GM19043 (cell line): ENCODE measurements around the gene ARHGAP26.

ENCODE experiments used
- ATAC-seq: cut with Tn5 transposase; IDR thresholded peaks from one replicate; pipeline ENCODE4 v1.9.1; 2021; ENCODE audit warnings: low read depth; ENCODE audit not compliant: unreplicated experiment

ARHGAP26 gene

DNA sequence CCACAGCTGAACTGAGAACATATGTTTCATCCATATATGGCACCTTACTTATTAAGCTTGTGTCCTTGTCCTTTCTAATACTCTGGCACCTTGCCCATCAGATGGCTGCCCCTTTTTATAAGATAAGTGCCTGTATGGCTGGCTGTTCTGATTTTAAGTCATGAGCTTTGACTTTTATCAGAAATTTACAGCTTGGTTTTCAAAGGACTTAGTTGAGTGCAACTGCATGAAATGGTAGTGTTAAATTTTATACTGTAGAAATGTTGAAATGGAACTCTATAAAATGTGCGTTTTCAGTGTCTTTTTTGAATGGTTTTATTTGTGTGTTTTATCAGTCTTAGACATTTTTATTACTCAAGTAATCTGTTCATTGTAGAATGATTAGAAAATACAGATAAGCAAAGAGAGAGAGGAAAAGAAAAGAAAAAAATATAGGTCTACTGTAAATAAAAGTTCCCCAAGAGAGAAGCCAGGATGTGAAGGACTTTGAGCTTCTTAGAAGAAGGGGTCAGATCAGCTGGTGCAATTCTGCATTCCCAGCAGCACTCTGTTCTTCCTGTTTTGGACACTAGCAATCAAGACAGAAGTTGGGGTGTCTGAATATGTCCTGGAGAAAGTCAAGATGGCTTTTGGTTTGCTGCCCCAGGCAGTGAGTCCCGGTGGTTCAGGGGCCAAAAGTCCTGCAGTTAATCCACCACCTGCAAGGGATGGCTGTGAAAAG is 38.9 kb downstream of the ARHGAP26 start:
- no peak for ATAC-seq

DNA sequence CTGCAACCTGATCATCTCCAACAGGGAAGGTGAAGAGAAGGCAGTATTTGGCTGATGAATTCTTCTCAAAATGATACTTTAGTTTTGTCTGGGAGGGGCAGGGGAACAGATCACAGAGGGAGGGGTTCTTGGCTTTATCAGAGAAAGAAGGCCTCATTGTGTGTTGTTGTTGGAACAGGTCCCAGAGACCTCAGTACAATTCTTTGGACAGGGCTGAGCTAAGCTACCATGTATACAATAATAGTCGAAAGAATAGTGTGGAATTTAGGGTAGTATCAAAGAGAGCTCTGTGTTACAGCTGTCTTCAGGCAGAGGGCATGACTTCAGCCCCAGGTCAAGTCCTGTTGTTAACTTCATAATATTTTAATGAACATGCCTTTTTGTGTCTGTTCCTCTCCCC is 39.9 kb downstream of the ARHGAP26 start:
- no peak for ATAC-seq

DNA sequence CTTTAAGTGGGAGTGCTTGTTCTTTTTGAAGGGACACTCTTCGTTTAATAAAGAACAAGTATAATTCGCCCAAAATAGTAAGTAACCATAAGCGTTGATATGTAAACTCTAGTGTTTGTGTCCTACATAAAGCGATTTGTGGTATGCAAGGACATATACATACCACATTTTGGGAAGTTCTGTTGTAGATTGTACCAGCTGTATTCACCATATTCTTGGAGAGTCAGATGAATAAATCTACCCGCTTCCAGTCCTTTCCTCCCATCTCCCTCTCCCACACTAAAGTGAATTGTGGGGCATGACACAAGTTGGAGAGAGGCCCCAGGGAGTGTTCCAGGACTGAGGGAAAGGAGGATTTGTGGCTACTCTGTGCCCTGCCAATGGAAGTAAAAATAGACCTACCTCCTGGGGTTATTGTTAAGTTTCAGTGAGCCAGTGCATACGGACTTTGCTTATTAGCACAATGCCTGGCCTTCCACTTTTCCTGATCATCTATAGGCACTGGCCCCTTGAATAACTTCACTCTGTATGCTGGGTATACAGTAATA is 40.6 kb downstream of the ARHGAP26 start:
- no peak for ATAC-seq

DNA sequence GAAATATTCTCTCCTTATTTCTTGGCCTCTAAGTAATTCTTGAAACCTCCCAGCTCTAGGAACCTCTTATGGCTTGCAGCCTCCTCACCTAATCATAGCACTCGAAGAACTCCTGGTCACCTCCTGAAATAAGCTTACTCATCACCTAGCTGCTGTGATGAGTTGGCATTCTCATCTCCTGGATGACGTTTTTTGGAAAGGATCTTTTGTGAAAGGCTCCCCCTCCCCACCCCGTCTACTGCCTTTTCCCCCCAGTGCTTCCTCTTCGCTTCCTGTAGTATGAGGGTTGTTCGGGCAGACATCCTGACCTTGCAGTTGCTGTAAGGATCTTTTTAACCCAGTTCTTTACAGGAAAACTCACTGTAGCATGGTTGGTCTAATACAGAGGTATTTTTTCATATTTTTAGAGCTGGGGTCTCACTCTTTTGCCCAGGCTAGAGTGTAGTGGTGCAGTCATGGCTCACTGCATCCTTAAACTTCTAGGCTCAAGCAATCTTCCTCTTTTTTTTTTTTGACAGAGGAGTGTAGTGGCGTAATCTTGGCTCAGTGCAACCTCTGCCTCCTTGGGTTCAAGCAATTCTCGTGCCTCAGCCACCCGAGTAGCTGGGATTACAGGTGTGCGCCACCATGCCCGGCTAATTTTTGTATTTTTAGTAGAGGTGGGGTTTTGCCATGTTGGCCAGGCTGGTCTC is 41.8 kb downstream of the ARHGAP26 start:
- no peak for ATAC-seq

DNA sequence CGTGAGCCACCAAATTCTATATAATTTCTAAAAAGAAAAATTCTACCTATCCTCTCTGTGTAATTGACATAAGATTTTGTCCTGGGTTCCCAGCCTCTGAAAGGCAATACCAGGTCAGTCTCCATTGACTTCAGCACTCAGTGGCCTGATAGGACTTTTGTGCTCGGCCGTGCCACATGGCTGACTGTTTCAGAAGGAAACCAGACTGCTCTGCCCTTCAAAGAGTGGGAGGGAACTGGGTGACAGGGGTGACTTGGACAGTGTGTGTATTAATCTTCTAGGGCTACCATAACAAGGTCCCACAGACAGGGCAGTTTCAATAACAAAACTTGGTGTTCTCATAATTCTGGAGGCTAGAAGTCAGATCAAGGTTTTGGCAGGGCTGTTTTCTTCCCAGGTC is 43.0 kb downstream of the ARHGAP26 start:
- ATAC-seq: no peak

DNA sequence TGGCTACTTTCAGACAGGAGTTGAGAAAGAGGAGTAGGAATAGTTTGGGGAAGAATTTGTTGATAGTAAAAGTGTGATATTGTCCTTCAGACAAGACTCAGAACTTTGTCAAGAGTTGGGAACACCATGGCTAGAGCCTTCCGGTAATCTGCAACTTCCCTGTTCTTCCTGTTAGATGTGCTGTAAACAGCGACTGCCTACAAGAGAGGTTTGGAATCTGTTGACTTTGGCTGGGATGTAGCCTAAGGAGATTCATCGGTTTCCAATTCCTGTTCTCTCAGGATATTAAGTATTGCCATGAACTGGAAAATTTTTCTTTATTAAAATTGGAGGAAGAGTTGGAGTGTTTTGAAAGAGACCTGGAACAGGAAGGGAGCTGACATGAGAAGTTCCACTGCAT is 43.9 kb downstream of the ARHGAP26 start:
- ATAC-seq: no peak

DNA sequence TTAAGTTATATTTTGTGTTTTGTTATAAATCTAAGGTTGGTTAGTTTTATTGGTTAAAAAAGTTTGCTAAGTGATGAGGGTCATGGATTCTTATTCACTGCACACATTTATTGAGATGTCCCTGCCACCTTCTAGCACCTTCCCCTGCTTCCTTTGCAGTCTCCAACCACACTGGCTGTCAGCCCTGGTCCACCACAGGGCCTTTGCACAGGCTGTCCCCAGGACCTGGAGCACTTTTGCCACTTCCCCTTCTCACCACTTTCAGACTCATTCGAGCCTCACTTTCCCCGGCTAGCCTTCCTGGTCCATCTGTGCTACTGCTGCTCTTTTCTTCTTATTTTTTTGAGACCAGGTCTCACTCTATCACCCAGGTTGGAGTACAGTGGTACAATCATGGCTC is 45.3 kb downstream of the ARHGAP26 start:
- no peak for ATAC-seq

DNA sequence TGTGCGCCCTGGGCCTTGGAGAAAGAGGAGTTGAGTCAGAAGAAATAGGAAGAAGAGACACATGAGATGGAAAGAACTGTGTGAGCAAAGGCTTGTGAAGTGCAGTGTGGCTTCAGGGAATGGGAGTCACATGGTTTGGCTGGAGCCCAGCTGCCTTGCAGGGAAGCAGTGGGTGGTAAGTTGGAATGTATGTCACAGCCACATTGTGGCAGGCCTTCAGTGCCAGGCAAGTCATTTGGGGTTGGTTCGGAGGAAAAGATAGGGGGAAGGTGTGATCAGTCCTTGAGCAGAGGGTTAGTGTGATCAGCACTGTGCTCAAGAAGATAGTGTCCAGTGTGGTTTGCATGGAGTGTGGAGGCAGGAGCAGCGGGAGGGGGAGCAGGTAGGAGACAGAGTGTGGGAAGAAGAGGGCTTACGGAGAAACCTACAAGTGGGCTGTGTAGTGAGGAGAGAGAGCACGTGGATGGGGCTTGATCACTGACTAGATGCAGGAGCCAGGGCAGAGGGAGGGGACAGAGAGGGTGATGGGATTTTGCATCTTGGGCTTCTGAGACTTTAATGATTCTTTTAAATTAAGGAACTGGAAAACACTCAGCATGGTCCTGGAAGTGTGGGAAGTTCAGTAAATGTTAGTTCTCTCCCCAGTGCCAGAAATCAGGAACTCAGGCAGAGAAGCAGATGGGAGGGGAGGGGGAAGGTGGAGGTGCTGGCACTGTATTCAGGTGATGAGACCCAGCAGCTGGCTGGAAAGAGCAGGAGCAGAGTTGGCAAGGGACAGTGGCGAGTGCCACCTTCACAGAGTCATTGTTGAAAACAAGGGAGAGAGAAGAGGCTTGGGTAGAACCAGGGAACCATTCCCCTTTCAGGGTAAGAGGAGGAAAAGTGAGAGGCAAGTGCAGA is 46.6 kb downstream of the ARHGAP26 start:
- ATAC-seq: no peak

DNA sequence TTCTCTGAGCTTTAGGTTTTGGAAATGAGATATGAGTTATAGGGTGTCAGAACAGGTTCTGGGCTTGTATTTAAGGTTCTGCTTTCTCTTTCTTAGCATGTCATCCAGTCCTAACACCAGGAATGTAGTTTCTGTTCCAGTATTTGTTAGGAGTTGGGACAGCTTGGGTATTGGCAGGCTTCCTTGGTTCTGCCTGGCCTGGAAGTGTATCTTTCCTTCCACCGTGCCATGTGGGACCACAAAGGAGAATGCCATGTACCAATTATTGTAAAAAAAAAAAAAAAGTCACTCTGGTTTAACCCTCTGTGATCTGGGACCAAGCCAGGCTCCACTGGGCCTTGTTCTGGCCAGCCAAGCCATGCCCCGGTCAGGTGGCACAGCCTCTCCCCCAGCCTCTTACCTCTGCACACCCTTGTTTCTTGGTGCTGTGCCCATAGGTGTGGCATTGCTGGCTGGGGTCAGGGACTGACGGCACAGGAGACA is 47.8 kb downstream of the ARHGAP26 start:
- no peak for ATAC-seq

DNA sequence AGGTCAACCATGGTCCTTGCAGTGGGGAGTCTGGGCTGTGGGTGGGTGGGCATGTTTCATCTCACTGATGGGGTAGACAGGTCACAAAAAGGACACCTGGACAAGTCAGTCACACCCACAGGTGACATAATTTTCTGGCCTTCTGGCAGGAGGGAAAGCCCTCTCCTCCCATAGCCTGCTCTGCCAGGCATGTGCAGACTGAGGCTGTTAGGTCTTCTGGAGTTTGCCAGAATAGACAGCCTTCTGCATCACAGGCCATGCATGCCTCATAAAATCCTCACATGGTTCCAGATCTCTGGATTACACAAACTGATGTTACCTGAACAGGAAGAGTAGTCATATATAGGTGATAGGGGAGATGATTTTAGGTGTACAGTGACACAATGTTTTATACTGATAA is 49.1 kb downstream of the ARHGAP26 start:
- ATAC-seq: no peak

DNA sequence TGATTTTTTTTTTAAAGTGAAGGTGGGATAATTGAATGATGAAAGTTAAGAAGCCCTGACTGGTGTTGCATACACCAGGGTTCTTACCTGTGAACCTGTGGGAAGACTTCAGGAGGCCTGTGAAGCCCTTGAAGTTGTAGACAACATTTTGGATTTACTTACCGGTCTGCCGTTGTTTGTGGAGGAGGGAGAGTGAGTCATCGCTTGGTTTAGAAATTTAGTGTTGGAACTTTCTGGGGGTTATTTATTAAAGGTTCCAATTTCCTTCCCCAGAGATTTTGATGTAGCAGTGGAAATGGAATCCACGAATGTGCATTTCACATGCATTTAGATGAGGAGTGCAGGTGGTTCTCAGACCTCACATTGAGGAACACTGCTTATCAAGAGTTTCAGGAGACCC is 49.6 kb downstream of the ARHGAP26 start:
- no peak for ATAC-seq

DNA sequence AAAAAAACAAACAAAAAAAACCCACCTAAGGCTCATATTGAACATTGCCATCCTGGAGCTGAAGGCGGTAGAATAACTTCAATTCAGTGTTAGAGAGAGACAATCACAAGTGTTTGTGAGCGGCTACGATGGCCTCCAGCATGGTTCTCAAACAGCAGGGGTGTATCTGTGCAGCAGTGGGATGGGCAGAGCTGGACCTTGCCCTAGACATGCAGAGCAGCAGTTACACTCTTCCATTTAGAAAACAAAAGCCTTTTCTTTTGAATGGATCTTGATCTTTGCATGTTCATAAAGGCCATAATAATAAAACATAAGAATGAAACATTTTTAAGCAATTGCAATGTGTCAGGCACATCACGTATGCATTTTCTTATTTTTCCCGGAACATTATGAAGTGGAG is 50.3 kb downstream of the ARHGAP26 start:
- ATAC-seq: no peak

DNA sequence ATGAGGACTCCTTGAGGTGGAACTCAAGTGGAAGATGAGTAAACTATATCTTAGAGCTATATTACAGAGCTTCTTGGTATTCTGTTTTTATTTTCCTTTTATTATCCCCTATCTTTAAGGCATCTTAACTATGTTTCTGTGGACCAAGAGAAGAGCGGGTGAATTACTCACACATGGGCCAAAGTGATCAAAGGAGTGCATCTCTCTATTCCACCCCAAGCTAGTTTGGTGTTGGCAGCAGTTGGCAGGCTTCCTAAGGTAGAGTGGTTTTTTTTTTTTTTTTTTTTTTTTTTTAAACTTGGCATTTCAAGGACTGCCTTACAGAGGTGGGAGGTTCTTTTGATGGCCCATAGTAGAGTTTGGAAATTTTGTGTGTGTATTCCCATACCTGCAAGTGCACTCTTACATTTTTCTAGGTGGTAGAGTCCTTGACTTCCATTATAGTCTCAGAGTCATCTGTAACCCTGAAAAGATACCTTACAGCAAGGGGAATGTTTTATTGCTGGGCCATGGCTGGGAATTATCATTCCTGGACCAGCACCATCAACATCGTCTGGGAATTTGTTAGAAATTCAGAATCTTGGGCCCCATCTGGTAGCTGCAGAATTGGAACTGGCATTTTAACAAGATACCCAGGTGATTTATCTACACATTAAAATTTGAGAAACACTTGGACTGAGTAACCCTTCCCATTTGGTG is 51.0 kb downstream of the ARHGAP26 start:
- no peak for ATAC-seq

DNA sequence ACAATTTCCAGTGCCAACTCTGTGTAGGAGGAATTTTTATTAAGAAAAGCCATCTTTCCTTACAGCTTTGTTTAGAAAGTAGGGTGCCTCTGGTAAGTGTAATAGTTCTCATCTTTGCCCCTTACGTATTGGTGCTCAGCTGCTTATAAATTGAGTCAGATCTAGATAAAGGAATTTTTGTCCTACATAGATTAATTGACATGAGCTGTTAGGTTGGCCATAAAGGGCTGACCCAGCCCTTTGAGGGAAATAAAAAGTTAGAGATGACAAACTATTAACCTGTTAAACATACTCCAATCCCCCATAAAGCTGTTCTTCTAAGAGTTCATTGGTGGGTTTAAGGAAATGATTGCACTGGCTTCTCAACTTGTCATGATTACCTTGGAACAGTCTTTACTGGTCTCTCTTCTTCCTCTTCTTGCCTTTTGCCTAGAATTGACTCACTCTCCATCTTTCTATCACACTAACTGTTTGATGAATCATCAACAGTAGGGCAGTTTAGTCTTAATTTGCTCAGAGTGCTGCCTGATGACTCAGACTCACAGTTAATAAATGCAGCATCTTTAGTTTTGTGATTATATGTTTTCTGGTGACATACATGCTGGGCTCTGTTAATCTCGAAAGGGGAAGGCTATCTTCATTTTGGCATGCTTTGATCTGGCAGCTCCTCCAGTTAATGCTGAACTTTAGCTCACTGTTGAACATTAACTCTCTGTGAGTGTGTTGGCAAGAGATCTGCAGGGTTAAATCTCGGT is 51.7 kb downstream of the ARHGAP26 start:
- peak; percentile 78 for ATAC-seq

DNA sequence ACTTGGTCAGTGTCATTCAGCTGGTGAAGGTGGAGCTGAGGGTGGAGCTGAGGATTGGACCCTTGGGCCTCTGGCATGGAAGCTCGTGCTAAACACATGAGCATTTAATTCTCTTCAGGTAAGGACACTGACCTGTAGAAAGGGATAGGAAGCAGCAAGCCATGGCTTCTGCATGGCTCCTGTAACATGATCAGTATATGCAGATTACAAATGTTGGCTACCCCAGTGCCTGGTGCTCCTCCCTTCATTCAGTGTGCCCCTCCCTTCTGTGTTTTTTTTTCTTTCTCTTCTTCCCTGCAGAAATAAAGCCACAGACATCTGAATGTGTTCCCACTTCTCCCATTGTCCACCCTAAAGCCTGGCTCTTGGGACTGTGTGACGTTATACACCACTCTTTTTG is 52.9 kb downstream of the ARHGAP26 start:
- ATAC-seq: no peak

DNA sequence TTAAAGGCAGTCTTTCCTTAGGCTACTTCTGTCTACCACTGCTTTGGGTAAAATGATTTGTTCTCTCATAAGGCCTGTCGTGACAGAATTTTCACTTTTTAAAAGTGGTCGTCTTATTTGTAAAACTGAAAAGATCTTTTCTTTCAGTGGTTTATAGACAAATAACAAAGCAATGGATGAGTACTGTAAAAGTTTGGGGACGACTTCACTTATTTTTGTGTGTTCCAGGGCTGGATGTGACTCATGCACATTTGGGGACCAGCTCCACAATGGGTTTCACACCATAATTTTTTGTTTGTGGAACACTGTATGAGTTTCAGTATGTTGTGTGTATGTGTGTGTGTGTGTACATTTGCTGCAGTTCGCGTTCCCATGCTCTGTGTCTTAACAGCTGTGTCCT is 53.6 kb downstream of the ARHGAP26 start:
- no peak for ATAC-seq

DNA sequence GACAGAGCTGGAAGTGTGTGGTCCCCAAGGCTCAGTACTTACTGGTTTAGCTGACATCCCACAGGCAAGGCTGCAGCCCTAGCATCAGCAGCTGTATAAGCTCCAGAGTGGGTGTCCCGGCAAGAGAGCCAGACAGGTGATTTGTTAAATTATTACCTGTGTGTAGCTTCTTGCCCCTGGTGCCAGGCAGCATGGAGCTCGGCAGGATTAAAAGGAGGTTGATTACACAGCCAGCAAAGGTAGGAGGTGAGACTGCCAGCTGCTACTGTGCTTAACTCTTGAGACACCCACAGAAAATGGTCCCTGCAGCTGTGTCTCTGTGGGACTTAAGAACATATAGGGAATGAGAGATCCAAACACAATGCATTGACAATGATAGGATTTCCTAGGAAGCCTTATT is 54.2 kb downstream of the ARHGAP26 start:
- no peak for ATAC-seq

DNA sequence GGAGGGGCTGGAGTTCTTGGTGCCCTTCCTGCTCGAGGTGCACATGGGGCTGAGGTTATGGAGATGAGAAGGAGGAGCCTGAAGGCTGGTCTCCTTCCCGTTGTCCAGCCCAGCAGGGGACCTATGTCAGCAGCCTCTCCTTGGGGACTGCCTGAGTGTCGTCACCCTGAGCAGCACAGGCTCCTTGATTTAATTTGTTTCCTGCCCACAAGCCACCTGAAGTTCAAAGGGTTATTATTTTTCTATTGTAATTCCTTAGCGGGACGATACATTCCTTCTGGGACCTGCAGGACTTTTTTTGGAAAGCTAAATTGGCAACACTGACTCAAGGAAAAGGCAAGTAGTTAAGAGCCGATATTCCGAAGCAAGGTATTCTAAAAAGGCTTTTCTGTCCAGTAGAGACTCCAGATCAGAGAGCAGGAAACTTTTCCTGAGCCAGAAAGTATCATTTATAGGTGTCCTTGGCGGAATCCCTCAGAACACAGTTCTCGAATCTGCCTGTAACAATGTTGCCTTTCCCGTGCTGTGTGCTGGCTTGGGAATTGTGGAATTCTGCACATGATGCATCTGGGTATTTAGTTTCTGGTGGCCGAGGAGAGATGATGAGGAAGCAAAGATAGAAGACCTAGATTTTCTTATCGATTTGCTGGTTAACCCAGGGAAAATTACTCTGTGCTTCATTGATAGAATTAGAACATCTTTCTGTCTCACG is 55.4 kb downstream of the ARHGAP26 start:
- ATAC-seq: no peak

DNA sequence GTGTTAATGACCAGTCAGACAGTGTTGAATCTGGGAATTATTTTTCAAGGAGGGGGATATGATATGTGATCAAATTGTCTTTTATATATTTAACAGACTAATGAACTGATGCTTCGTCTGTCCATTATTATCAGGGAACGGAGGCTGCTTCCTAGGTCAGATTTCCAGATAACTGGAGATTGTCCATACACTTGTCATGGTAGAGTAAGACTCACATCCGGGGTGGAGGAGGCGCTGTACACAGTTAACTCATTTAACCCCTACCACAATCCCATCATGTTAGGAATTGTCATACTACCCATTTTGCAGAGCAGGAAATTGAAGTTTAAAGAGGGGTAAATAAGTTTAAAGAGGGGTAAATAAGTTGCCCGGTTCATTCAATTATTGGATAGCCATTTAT is 55.9 kb downstream of the ARHGAP26 start:
- no peak for ATAC-seq
